Ramos (cell line): ENCODE measurements around the gene FRRS1L.

Experiments
- in situ Hi-C: fragments of 300-500 bp; cut with MboI; formaldehyde crosslinking; loops from one replicate; pipeline ENCODE4 v1.14.3; 2022; ENCODE audit warnings: low sequenced_read_pairs; ENCODE audit not compliant: unreplicated experiment

Gene FRRS1L

DNA sequence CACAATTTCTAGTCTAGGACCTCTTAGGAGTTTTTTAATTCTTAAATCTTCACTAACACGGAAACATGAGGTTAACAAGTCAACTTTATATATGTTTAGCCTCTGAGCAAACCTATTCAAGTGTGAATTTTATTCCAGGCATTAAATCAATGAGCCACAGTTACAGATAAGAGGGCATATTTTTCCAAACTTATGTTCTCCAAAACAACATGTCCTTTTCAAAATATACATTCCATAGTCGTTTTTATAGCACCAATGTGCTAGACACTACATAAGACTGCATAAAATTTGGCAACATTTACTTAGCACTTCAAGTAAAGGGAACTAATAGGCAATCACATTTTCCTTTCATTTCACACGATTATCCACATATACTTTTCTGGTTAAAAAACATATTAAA is 53.8 kb downstream of the FRRS1L start:
- in situ Hi-C loops: no loop called here

DNA sequence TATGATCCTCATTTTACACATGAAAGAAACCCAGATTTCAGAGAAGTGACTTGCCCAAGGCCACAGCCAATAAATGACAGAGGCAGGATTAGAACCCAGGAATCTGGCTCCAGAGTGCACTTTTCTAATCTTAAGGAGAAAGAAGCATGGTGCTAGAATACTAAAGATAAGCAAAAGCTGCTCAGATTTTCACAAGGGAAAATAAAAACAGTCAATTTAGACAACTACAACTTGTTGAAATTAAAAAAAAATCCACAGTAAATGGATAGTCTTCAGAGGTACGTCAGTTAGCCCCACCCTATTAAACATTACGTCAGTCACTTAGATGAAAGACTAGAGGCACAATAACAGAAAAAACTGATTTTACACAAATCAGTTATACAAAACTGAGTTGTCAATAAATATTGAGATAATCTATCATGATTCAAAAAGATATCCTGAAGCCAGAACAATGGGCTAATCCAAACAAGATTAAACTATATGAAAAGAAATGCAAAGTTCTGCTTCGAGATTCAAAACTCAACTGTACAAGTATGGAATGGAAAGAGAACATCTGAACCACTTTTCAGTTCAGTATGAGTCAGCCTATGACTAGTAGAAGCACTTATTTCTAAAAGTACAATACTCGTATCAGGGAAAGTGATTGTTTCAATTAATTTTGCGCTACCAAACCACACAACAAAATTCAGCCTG is 56.6 kb downstream of the FRRS1L start:
- in situ Hi-C loops: no loop called here

DNA sequence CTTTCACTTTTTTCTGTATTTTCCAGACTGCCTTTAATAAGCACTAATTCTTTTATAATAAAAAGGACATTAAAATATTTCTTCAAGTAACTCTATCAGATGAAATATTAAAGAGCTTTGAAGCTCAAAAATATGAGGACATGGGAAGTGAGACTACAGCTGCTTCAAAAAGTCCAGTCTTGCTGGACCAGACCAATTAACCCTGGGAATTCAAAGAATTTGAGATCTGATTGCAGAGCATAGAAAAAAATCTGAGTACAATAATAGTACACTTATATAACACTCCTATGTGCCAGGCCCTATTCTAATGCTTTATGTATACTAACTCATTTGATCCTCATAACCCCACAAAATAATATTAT is 57.1 kb downstream of the FRRS1L start:
- in situ Hi-C loops: no loop called here

DNA sequence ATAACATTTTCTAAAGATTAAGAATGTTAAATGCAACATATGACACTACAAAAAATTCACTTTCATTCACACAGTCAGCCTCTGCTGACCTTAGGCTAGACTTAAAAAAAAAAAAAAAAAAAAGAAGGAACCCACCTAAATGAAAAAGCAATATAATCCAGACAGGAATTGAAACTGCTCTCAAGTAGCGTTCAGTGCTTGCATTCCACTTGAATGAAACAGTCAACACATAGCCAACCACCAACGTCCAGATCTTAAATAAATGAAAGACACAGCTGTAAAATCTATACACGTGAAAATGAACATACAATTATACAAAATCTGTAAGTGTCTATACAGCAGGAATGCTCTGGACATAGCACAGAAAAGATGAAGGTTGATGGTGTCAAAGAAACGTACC is 58.7 kb downstream of the FRRS1L start:
- in situ Hi-C loops: no loop called here

DNA sequence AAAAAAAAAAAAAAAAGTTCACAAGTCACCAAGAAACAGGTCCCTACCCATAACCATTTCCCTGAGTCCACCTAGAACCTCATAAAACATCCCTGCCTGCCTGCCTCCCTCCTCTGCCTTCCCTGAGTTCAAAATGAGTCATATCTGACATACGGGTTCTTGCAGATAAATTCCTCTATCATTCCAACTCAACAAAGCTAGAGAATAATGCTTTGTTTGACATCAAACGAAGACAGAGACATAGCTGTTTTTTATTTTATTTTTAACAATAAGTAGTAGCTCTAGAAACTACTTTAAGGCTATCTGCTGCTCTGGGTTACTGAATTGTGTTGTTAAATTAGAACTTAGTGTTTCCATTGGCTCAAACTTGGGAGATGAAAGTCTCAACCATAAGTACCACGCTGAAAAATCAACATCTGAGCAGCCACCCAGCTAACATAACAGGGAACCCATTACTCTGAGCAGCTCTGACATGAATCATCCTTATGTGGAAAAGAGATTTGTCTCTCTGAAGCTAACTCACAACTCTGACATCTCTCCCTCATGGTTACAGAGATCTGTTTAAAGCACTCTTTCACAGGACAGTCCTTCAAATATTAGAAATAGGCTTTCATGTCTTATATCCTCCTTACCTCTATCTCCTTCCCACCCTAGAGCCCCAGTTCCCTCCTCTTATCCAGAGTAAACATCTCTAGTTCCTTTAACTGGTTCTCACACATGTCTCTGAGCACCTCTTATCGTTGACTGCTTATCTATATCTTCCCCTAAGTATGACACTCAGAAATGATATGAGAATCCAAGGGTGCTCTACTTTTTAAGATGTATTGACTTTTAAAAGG is 59.4 kb downstream of the FRRS1L start:
- in situ Hi-C loops: no loop called here

DNA sequence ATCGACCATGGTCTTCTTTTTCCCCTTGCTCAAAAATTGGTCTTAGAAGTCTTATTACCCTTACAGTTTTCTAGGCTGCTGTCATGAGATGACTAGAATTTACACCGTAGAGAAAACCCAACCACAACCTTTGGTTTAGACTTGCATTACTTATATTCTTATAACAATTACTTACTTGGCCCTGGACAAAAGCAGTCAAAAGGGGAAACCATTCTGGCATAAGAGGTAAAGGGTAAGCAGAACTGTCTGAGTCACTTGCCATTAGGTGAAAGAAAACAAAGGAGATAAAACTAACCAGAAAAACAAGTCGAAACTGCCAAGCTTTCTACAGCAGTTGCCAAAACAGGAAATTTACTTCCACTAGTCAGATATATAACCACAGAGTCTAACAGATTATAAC is 65.2 kb downstream of the FRRS1L start:
- in situ Hi-C loops: no loop called here

DNA sequence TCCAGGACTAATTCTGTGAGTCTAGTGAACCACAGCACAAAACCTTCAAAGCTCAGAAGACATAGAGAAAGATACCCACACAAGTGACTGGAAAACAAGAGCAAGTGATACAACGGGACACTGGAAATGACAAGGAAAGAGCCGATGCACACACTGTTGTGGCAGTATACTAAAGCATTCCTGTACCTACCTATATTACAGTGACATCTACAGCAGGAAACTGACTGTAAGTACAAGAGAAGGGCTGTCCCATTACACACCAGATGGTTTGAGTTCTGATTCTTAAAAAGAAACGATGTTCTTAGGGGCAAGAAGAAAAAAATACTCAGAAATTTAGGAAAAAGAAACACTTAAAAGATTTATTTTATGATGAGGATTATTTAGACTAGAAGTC is 65.8 kb downstream of the FRRS1L start:
- in situ Hi-C loops: no loop called here

DNA sequence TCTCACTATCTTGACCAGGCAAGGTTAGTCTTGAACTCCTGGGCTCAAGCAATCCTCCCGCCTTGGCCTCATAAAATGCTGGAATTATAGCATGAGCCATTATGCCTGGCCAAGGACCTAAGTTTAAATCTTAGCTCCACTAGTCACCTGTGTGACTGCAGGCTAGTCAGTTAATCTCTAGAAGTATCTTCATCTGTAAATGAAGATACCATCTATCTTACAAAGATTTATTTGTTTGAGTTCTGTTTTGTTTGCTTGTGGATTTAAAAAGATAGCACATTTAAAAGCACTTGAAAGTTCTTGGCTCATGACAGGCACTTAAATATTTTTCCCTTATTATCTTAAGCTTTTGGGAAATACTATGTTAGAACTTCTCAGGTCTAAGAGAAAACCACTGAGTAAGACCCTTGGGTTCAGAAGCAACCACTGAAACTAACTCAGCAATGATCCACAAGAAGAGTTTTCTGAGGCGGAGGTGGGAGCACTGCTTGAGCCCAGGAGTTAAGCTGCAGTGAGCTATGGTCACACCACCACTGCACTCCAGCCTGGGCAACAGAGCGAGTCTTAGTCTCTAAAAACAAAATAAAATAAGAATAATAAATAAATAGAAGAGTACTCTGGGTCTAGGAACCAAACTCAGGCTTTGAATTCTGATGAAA is 66.4 kb downstream of the FRRS1L start:
- in situ Hi-C loops: no loop called here

DNA sequence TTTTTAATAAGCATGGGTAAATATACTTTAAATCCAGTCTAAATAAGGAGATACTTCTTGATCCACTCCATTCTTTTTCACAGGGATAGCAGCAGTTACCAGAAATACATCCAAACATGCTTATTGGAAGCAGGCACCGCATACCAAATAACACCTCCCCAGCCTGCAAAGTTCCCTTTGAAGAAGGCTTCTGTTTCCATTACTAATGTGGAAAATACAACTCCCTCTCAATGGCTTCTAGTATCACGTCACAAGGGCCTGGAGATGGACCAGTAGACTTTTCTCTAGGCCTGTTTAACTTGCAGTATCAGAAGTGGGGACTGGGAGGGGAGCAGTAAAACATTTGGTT is 68.1 kb downstream of the FRRS1L start:
- in situ Hi-C loops: no loop called here

DNA sequence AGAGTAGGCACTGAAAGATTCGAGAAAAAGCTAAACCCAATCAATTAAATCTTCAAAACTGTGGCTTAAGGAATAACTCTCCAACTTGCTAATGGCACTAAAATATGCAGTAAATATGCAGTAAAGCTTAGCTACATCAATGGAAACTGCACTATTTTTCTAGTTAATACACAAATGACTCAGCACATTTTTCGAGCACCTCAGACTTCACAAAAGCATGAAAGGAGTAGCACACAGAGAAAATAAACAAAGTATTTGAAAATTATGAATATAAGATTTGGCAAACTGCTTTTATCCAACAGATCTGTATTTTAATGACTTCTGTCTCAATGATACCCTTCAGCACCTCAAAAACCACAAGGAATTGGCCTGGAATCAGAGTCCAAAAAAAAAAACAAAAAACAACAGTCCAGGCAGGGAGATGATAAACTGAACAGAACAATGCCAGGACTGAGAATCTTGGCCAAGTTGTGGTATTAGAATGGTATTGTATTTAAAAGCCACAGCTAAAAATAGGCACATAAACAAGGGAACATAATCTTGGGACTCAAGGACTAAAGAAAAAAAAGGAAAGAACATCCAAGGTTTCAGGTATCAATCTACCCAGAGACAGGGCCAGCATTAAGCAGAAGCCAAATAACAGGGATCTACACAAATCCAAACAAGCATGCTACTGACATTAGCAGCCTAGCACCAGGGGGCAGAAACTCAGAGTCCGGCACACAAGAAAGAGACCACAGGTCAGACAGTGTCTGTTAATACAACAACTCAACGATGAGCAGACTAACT is 68.7 kb downstream of the FRRS1L start:
- in situ Hi-C loops: no loop called here

DNA sequence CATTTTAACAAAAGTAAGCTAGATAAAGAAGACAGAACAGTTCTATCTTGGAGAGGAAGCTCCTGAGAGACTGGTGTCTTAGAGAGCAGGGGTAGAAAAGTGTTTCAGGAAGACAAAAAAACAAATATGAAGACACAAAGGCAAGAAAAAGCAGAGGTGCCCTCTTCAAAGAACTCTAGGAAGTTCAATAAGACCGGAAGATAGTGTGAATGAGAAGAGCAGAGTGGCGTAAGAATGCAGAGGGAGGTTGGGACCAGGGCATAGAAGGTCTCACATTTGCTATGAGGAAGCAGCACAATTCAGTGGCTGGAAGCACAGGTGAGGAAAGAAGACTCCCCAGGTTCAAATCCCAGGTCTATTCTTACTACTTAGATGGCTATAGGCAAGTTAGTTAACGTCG is 69.9 kb downstream of the FRRS1L start:
- in situ Hi-C loops: no loop called here

DNA sequence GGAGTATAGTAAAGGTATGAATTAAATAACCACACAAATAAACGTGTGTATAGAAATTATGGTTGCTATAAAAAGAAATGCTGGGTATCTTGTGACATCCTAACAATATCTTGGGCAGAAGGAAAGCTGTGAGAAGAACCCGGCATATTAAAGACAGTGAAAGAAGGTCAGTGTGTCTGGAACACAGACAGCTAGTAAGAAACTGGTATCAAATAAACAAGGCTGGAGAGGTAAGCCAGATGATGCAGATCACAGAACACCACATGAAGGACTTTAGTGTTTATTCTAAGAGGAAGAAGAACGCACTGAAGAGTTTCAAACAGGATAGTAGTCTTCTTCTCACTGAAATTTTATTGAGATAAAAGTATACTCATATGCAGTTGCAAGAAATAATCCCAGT is 71.7 kb downstream of the FRRS1L start:
- in situ Hi-C loops: no loop called here

DNA sequence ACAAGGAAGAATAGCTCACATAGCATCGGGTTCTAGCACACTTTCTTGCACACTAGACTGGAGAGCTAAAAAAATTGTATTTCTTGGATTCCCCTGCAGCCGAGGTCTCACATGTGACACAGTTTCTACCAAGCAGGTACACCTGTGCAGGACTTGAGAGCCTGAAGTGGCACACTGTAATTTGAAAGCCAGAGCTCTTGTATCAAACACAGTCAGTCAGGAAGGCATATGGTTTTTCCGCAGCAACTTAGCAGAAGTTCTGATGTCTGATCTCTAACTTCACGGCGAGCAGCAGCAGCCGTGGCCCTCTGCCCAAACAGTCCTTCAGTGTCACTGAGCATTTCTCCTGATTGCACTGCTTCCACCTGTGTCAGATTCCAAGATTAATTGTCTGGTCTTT is 72.8 kb downstream of the FRRS1L start:
- in situ Hi-C loops: no loop called here

DNA sequence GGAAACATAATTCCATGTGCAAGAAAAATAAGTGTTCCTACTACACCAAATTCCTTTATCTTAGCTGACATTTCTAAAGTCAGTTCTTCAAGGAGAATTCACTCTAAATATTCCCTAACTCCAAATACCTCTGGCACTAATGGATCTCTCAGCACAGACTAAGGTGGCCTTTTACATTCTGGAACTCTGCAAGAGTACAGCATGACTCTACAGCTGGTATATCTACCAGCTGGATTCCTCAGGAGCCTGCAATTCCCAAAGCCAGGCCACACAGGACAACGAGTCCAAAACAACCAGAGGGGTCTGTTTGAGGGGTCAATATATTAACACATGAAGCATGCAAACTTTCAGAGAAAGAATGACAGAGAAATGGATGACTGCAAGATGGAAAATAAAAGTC is 74.5 kb downstream of the FRRS1L start:
- in situ Hi-C loops: no loop called here

DNA sequence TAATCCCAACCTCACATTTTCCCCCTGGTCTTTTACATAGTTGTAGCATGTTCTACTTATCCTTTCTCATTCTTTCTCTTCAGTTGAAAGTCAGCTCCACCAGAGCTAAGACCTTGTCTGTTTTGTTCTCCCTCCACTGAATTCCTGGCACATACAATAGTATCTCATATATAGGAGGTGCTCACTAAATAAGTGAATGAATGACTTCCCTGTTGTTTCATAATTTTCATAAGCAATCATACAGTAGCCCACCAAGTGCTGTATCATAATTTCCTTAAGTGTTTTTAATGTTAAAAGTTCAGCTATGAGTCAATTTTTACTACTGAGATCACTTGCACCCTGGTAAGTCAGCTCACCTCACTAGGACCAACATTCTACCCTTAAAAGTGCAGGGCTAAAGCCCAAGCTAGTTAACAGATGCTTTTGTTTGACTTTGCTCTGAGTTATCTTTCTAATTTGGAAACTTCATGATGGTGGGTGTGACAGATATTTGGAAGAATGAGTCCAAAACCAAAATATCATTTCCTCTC is 74.9 kb downstream of the FRRS1L start:
- in situ Hi-C loops: no loop called here

DNA sequence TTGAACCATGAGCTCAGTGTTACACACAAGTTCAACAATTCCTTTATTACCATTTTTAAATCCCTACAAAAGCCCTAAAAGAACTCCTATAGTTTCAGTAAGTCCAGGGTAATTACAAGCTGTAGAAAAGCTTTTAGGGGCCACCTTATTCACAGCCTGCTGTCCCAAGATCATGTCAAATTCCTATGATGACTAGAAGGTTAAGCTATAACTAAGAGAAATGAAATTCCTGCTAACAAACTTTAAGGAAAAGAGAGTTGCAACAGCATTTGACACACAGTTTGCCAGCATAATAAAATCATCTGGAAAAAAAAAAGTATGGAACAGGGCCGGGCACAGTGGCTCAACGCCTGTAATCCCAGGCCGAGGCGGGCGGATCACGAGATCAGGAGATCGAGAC is 78.8 kb downstream of the FRRS1L start:
- in situ Hi-C loops: no loop called here

DNA sequence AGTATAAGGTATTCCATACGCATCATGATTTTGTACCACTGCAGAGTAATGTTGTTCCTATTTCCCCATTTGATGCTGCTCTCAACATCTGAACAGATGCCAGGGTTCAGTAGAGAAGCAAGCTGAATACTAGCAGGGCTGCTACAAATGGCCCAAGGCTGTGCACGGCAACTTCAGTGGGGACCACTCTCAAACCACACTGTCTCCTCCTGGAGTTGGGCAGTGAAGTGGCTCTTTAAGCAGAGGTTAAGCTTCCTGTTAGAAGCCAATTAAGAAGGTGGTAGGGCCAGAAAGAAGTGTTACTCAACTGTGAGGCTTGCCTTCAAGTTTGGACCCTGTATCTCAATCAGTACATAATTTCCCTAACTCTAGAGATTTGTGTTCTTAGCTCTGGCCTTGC is 79.3 kb downstream of the FRRS1L start:
- in situ Hi-C loops: no loop called here

DNA sequence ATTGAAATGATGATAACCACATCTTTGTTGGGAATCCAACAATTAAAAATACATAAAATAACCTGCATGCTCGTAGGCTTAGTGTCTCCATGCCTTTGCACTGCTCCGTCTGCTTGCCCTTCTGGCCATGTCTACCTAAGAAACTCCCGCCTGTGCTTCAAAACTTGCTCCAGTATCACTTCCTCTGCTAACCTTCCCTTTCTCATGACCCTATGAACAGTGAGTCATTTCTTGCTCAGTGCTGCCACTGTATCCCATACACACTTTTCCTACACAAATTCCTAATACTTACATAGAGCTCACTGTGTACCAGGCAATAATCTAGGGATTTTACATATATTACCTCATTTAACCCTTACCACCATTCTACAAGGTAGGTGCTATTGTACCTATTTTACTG is 80.8 kb downstream of the FRRS1L start:
- in situ Hi-C loops: no loop called here

DNA sequence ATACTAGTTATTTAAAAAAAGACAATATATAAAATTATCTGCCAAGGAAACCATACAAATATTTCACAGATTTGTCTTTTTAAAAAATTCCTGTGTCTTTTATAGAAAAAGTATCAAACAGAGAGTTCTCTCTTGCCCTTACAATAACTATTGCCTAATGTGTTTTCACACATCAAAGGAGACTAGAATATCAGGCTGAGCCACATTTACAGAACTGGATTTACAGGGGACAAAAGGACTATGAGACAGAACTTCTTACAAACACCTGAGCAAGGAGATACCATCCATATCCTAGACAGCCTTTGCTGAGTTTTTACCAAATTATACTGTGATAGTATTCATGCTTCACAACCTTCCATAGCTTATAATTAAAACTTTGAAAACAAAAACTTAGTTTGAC is 81.5 kb downstream of the FRRS1L start:
- in situ Hi-C loops: no loop called here

DNA sequence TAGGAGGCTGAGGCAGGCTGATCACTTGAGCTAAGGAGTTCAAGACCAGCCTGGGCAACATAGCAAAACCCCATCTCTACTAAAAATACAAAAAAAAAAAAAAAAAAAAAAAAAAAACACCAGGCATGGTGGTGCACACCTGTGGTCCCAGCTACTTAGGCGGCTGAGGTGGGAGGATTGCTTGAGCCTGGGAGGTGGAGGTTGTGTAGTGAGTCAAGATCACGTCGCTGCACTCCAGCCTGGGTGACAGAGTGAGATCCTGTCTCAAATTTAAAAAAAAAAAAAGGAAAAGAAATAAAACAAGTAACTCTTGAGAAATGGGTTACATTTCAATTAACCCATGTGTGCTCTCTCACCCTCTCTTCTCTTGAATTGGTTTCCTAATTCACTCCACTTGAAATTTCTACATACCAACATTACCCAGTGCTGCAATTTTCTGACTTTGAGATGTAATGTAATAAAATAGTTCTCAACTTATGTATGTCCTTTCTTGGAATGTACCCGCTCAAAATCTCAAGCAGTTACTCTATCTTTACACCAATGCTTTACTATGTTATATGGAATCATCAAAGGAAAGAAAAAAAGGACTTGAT is 83.1 kb downstream of the FRRS1L start:
- in situ Hi-C loops: no loop called here
